Esophagus squamous epithelium (tissue), 5 donors: ENCODE measurements around the gene TEF. TPM values are rescaled to one million over a fixed set of nuclear protein-coding genes. Genes with fewer than 3 reads are reported as not detected.

Experiments
- DNase-seq: peaks from one replicate; lab custom pipeline; 2025; lab: John Stamatoyannopoulos, UW
- H3K27ac ChIP-seq, 4 donors: fragments of 200-600 bp; sonication (generic); one replicate each; pipeline ENCODE4 v1.5.1; 2016 to 2019; ENCODE audit warnings: mild to moderate bottlenecking in 1 of 4
- H3K27me3 ChIP-seq, 4 donors: fragments of 200-600 bp; sonication (generic); 1 replicate in 3 of 4; 2 replicates in 1 of 4; pipeline versions ENCODE4 v1.5.1 to v1.6.0; 2017 to 2021; ENCODE audit warnings: antibody characterized with exemption in 1 of 4
- H3K36me3 ChIP-seq, 3 donors: fragments of 200-600 bp; sonication (generic); one replicate each; pipeline ENCODE4 v1.5.1; 2016 to 2019
- H3K4me1 ChIP-seq, 3 donors: fragments of 200-600 bp; sonication (generic); one replicate each; pipeline ENCODE4 v1.5.1; 2017 to 2019
- H3K4me3 ChIP-seq, 4 donors: fragments of 200-600 bp; sonication (generic); 1 replicate in 3 of 4; 2 replicates in 1 of 4; pipeline ENCODE4 v1.5.1; 2016 to 2019; ENCODE audit warnings: mild to moderate bottlenecking in 2 of 4, moderate library complexity in 1 of 4
- H3K9me3 ChIP-seq, 3 donors: fragments of 200-600 bp; sonication (generic); one replicate each; pipeline ENCODE4 v1.5.1; 2016 to 2019
- CTCF ChIP-seq, 6 experiments: fragments of 450-650 bp in 4 of 6; fragments of 200-600 bp in 2 of 6; sonication (generic) in 2 of 6; IDR thresholded peaks; one replicate each; pipeline ENCODE4 v1.5.1; 2016 to 2019; ENCODE audit warnings: antibody characterized with exemption in 6 of 6, mild to moderate bottlenecking in 4 of 6, moderate library complexity in 4 of 6
- POLR2A ChIP-seq, 4 donors: fragments of 450-650 bp; IDR thresholded peaks; one replicate each; pipeline ENCODE4 v1.6.1; 2017; ENCODE audit warnings: antibody characterized with exemption in 4 of 4, mild to moderate bottlenecking in 4 of 4, moderate library complexity in 3 of 4
- WGBS, 2 donors: methylation state at CpG; one replicate each; pipeline ENCODE4 v1.1.5; 2018; 5-methylcytosine and 5-hydroxymethylcytosine counted together
- intact Hi-C: fragments of 100-400 bp; cut with DNase I; formaldehyde crosslinking; loops from one replicate; pipeline ENCODE4 v1.15.0; 2022
- total RNA-seq, 4 donors: library from RNA; depleted of rRNA; stranded (reverse); fragments of >200 nt; gene quantifications; one replicate each; pipeline ENCODE4 v1.1.0, GENCODE V29; 2016
- donor health status: DM: yes; HTN: yes; CAD: no.

Gene TEF
- total RNA-seq, 4 donors from 2014 or later = 3.0 to 17.4 (median 9.7) TPM

GRCh38 chr22:41354979-41355378 is 26.8 kb upstream of the TEF start:
- intact Hi-C loops = no loop called here
- DNase-seq = no peak
- no peaks in the 10 kb centered on the region for H3K27me3 ChIP-seq
- H3K27ac ChIP-seq = no peak overlapping the region
- TF ChIP-seq CTCF (IDR thresholded peaks at IDR 0.05) (no peak), POLR2A (IDR thresholded peaks at IDR 0.05) (no peak)
- no peak overlapping the region for H3K4me3 ChIP-seq
- no peaks in the 10 kb centered on the region for H3K4me1 ChIP-seq
- H3K36me3 ChIP-seq = peaks cover 19 to 93% (median 24%) of the 10 kb centered on the region in 3 donors
- no peaks in the 10 kb centered on the region for H3K9me3 ChIP-seq
- WGBS, 2 donors = 63 to 69% methylated on average over 3 to 8 of the region's 10 CpGs

GRCh38 chr22:41355895-41356294 is 25.8 kb upstream of the TEF start:
- H3K27me3 ChIP-seq = no peaks in the 10 kb centered on the region
- no peak overlapping the region for H3K27ac ChIP-seq
- H3K36me3 ChIP-seq = peaks cover 19 to 84% (median 24%) of the 10 kb centered on the region in 3 donors
- TF ChIP-seq POLR2A (IDR thresholded peaks at IDR 0.05) = no peak
- TF ChIP-seq CTCF (IDR thresholded peaks at IDR 0.05) = no peak
- peaks cover 0 to 5% (median 0%) of the 10 kb centered on the region in 3 donors for H3K4me1 ChIP-seq
- intact Hi-C loops = no loop called here
- no peak overlapping the region for H3K4me3 ChIP-seq
- no peak for DNase-seq
- WGBS, 2 donors = 83 to 91% methylated on average over 1 to 7 of the region's 17 CpGs
- H3K9me3 ChIP-seq = no peaks in the 10 kb centered on the region

- 33 to 95% methylated on average over 1 to 12 of the region's 25 CpGs for WGBS, 2 donors
- H3K9me3 ChIP-seq = no peaks in the 10 kb centered on the region
- TF ChIP-seq POLR2A (IDR thresholded peaks at IDR 0.05) = no peak
- TF ChIP-seq CTCF (IDR thresholded peaks at IDR 0.05) = no peak
- intact Hi-C loops = no loop called here
- peaks cover 0 to 5% (median 0%) of the 10 kb centered on the region in 3 donors for H3K4me1 ChIP-seq
- no peak for DNase-seq
- no peaks in the 10 kb centered on the region for H3K27me3 ChIP-seq
- H3K36me3 ChIP-seq = peaks cover 19 to 77% (median 24%) of the 10 kb centered on the region in 3 donors
- H3K4me3 ChIP-seq = no peak overlapping the region
- H3K27ac ChIP-seq = no peak overlapping the region
Observed at GRCh38 chr22:41356430-41357028, 25.2 kb upstream of the TEF start.

GRCh38 chr22:41357191-41357590 is 24.6 kb upstream of the TEF start:
- DNase-seq = no peak
- peaks cover 0 to 5% (median 0%) of the 10 kb centered on the region in 3 donors for H3K4me1 ChIP-seq
- no peak overlapping the region for H3K27ac ChIP-seq
- H3K4me3 ChIP-seq = no peak overlapping the region
- H3K36me3 ChIP-seq = peaks cover 19 to 71% (median 24%) of the 10 kb centered on the region in 3 donors
- H3K9me3 ChIP-seq = no peaks in the 10 kb centered on the region
- intact Hi-C loops = no loop called here
- H3K27me3 ChIP-seq = no peaks in the 10 kb centered on the region
- TF ChIP-seq POLR2A (IDR thresholded peaks at IDR 0.05) (no peak), CTCF (IDR thresholded peaks at IDR 0.05) (no peak)
- 85 to 86% methylated on average over 12 to 14 of the region's 16 CpGs for WGBS, 2 donors

GRCh38 chr22:41358927-41359326 is 22.8 kb upstream of the TEF start:
- Histone ChIP-seq H3K36me3 (peaks cover 19 to 53% (median 24%) of the 10 kb centered on the region in 3 donors), H3K9me3 (no peaks in the 10 kb centered on the region), H3K27me3 (no peaks in the 10 kb centered on the region), H3K4me3 (no peak overlapping the region), H3K4me1 (peaks cover 0 to 5% (median 0%) of the 10 kb centered on the region in 3 donors), H3K27ac (no peak overlapping the region)
- intact Hi-C loops = no loop called here
- no peak for TF ChIP-seq CTCF (IDR thresholded peaks at IDR 0.05)
- TF ChIP-seq POLR2A (IDR thresholded peaks at IDR 0.05) = no peak
- DNase-seq = no peak
- 72 to 82% methylated on average over 12 to 13 of the region's 17 CpGs for WGBS, 2 donors
